A549 treated with GW870086 at 1 μM for 4 hours (cell line): Measurements from ENCODE around the gene OR8K1. TPM values are rescaled to one million over a fixed set of nuclear protein-coding genes. Genes with fewer than 3 reads are reported as not detected.

Source experiments
- total RNA-seq: library from RNA; stranded (reverse); fragments of 200-300 nt; extraction: Qiagen RNA extraction; gene quantifications from 5 replicates; pipeline ENCODE4 v1.2.3, GENCODE V29; 2022; ENCODE audit warnings: low read depth

The OR8K1 gene
- not detected in 5 replicates for total RNA-seq

GRCh38 chr11:56345739-56346138 is at the start of gene OR8K1:
TSS of gene OR8K1 (plus strand) at chr11:56346039. CDS start at chr11:56346039, 0 bp downstream.

GRCh38 chr11:56314844-56315243 is 31.0 kb upstream of the OR8K1 start, which contains the start of gene OR8K3:
TSS of gene OR8K3 (plus strand) at chr11:56315144. CDS start at chr11:56318307, 3,163 bp downstream.

GRCh38 chr11:56353991-56354390 is 8.2 kb downstream of the OR8K1 start, which contains the start of gene OR8J1:
TSS of gene OR8J1 (plus strand) at chr11:56354291. CDS start at chr11:56360247, 5,956 bp downstream.

GRCh38 chr11:56375324-56375723 is 29.5 kb downstream of the OR8K1 start, which contains the start of gene OR8U1:
TSS of gene OR8U1 (plus strand) at chr11:56375624. CDS start at chr11:56375624, 0 bp downstream.

Other genes starting within 250 kb of the OR8K1 start
- not detected in 5 replicates for gene OR8H2, start 242.4 kb upstream of the OR8K1 start, total RNA-seq
- not detected in 5 replicates for gene OR8H3, start 223.7 kb upstream of the OR8K1 start, total RNA-seq
- gene OR8J3, start 205.8 kb upstream of the OR8K1 start, total RNA-seq, result not detected in 5 replicates
- gene OR8K5, start 185.7 kb upstream of the OR8K1 start, total RNA-seq, result not detected in 5 replicates
- not detected in 5 replicates for gene OR5J2, start 169.4 kb upstream of the OR8K1 start, total RNA-seq
- gene OR5T2, start 111.8 kb upstream of the OR8K1 start, total RNA-seq, result not detected in 5 replicates
- not detected in 5 replicates for gene OR5T3, start 93.8 kb upstream of the OR8K1 start, total RNA-seq
- not detected in 5 replicates for gene OR5T1, start 71.9 kb upstream of the OR8K1 start, total RNA-seq
- not detected in 5 replicates for gene OR8H1, start 53.8 kb upstream of the OR8K1 start, total RNA-seq
- gene OR8K3, start 30.9 kb upstream of the OR8K1 start, total RNA-seq, result not detected in 5 replicates
- not detected in 5 replicates for gene OR8J1, start 8.3 kb downstream of the OR8K1 start, total RNA-seq
- not detected in 5 replicates for gene OR8U1, start 29.6 kb downstream of the OR8K1 start, total RNA-seq
- not detected in 5 replicates for gene OR5AL1, start 66.7 kb downstream of the OR8K1 start, total RNA-seq
- gene OR5M3, start 127.3 kb downstream of the OR8K1 start, total RNA-seq, result not detected in 5 replicates
- not detected in 5 replicates for gene OR5M8, start 145.3 kb downstream of the OR8K1 start, total RNA-seq
- gene OR5M11, start 197.2 kb downstream of the OR8K1 start, total RNA-seq, result not detected in 5 replicates
- gene OR5M10, start 231.7 kb downstream of the OR8K1 start, total RNA-seq, result not detected in 5 replicates